GM06990 (cell line): ENCODE results near the gene SPEN.
"Not testable (repeated sequence)": the region's sequence is repeated elsewhere in the genome, so short reads cannot be mapped to it uniquely, and the experiment has no call there.

Experiments
- DNase-seq: peaks from one replicate; pipeline ENCODE4 v3.0.0-alpha.2; 2011; ENCODE audit not compliant: insufficient read length; ENCODE audit errors: extremely low read depth
- H3K27me3 ChIP-seq: replicated peaks from 2 replicates; pipeline ENCODE4 v1.6.0; 2011; ENCODE audit warnings: low read length; ENCODE audit not compliant: control insufficient read depth, insufficient read depth
- H3K36me3 ChIP-seq: 2 replicates; pipeline ENCODE4 v1.5.1; 2011; ENCODE audit warnings: low read length; ENCODE audit not compliant: control insufficient read depth, insufficient read depth
- H3K4me3 ChIP-seq: replicated peaks from 2 replicates; pipeline ENCODE4 v1.5.1; 2011; ENCODE audit warnings: low read depth, mild to moderate bottlenecking, control low read depth, low read length
- CTCF ChIP-seq: IDR thresholded peaks from 2 replicates; pipeline ENCODE4 v1.5.1; 2011; ENCODE audit warnings: low read length, control low read depth, mild to moderate bottlenecking, inconsistent platforms; ENCODE audit not compliant: insufficient read depth, poor library complexity, severe bottlenecking

SPEN gene

DNA sequence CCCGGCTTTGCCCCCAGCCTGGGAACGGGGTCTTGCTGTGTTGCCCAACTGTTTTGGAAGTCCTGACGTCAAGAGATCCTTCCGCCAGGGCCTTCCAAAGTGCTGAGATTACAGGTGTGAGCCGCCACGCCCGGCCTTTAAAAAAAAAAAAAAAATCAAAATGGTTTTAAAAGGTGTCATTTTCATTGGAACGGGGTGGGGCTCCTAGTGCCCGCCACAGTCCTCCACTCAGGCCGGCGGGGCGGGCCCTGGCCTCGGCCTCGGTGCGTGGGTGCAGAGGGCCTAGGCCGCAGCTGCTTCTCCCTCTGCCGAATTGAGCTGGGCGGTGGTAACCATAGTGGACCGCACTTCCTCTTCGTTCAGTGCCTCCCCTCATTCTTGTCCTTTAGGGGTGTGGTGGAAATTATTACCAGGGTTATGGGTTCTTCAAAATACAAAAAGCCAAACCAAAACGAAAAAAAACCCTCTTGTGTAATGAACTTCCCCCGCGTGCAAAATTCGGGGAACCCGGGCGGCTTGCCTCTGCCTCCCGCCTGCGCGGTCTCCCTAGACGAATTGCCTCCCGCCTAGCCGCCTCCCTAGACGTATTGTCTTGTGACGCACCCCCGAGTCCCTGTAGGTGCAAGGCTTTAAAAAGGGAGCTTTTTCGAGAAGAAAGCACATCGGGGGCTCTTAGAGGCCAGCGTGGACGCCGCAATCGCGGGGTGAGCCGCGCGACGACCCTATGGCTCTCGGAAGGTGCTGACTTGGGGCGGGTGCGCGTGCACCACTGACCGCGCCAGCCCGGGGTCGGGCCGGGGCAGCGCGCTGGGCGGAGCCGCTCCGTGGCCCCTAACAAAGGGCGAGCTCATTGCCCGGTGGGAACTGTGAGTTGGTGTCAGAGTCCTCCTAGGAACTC, 10.5 kb upstream of the SPEN start:
- H3K4me3 ChIP-seq, result peak overlapping the region; percentile 42
- no peaks in the 10 kb centered on the region for H3K36me3 ChIP-seq
- no peak for TF ChIP-seq CTCF
- no peaks in the 10 kb centered on the region for H3K27me3 ChIP-seq
- DNase-seq, result peak; percentile 72

DNA sequence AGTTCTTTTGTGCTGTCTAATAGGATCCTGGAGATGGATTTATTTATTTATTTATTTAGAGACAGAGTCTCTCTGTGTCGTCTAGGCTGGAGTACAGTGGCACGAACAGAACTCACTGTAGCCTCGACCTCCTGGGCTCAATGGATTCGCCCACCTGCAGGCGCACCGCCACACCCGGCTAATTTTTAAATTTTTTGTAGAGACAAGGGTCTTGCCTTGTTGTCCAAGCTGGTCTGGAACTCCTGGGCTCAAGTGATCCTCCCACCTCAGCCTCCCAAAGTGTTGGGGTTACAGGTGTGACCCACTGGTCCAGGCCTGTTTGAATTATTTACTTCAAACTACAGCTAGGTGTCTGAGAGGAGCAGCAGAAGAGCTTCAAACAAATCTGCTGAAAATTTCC, 9.6 kb upstream of the SPEN start:
- no peak for DNase-seq
- TF ChIP-seq CTCF, result no peak
- no peaks in the 10 kb centered on the region for H3K27me3 ChIP-seq

DNA sequence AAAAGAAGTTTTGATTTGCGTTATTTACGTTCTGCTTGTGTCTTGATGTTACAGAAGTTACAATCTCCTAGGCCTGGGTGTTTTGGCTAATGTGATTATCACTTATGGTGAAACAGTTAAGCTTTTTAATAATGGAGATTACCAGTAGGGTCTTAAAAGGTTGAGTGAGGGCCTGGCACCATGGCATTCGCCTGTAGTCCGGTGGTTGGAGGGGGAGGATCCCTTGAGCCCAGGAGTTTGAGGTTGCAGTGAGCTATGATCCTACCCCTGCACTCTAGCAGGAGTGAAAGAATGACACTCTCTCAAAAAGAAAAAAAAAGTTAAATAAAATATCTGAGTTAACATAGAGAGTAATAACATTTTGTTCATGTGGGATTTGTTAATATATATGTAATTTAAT, 8.8 kb upstream of the SPEN start:
- Histone ChIP-seq H3K27me3 (no peaks in the 10 kb centered on the region), H3K36me3 (no peaks in the 10 kb centered on the region), H3K4me3 (no peak overlapping the region)
- DNase-seq, result no peak
- TF ChIP-seq CTCF, result no peak

More for the DNA sequence above, 9.6 kb upstream of the SPEN start:
- H3K4me3 ChIP-seq, result no peak overlapping the region
- H3K36me3 ChIP-seq, result no peaks in the 10 kb centered on the region

GRCh38 chr1:15843826-15844572, 3.5 kb upstream of the SPEN start:
- TF ChIP-seq CTCF, result no peak
- no peaks in the 10 kb centered on the region for H3K27me3 ChIP-seq

DNA sequence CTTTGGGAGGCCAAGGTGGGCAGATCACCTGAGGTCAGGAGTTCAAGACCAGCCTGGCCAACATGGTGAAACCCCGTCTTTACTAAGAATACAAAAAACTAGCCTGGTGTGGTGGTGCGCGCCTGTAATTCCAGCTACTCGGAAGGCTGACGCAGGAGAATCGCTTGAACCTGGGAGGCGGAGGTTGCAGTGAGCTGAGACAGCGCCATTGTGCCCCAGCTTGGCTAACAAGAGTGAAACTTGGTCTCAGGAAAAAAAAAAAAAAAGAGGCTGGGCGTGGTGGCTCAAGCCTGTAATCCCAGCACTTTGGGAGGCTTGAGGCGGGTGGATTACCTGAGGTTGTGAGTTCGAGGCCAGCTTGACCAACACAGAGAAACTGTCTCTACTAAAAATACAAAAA, 1.5 kb upstream of the SPEN start:
- not testable (repeated sequence) for DNase-seq, H3K36me3 ChIP-seq, H3K27me3 ChIP-seq, H3K4me3 ChIP-seq

More at GRCh38 chr1:15843826-15844572, 3.5 kb upstream of the SPEN start:
- no peaks in the 10 kb centered on the region for H3K36me3 ChIP-seq
- peak overlapping the region; percentile 18; the same call in 1 of the 2 replicates for H3K4me3 ChIP-seq
- no peak for DNase-seq

GRCh38 chr1:15847893-15848142, 311 bp downstream of the SPEN start:
- DNase-seq, result no peak
- peak overlapping the region; percentile 92 for H3K4me3 ChIP-seq
- no peak for TF ChIP-seq CTCF
- no peaks in the 10 kb centered on the region for H3K36me3 ChIP-seq
- no peaks in the 10 kb centered on the region for H3K27me3 ChIP-seq
